ENCODE measurements around the gene TEX11.
A peak's percentile ranks its signal among the peaks of the same experiment; 100 is the strongest.

Gene TEX11

DNA sequence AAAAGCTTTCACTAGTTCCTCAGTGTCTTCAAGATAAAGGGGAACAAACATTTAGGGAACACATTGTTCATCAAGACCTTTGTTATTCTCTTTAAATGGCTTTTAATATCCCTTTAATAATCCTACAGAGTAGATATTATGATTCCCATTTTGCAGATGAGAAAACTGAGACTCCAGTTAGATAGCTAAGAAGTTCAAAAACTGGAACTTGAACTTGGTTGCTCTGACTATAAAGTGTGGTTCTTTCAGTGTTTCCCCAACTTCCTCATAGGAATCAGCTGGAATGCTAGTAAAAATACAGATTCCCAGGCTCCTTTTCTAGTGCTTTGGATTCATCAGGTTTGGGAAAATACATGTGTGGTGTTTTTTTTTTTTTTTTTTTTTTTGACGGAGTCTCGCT, 426.2 kb downstream of the TEX11 start (continued):
- no peak for TF ChIP-seq FEZF1 (tag by site-specific recombination; IDR thresholded peaks at IDR 0.05)
- TF ChIP-seq ZNF558 (tag by site-specific recombination; IDR thresholded peaks at IDR 0.05): no peak
- no peak for TF ChIP-seq ZNF549 (tag by site-specific recombination; IDR thresholded peaks at IDR 0.05)
- TF ChIP-seq ZNF529 (tag by site-specific recombination; IDR thresholded peaks at IDR 0.05; ENCODE audit: insufficient replicate concordance): no peak
- TF ChIP-seq ZFHX2 (tag by site-specific recombination; conservative IDR thresholded peaks at IDR 0.05): no peak
- TF ChIP-seq HIC1 (tag by site-specific recombination; IDR thresholded peaks at IDR 0.05): no peak
- TF ChIP-seq ZFP37 (tag by site-specific recombination; IDR thresholded peaks at IDR 0.05): no peak
- no peak for TF ChIP-seq ZBTB20 (tag by site-specific recombination; IDR thresholded peaks at IDR 0.05)
- no peak for TF ChIP-seq ZNF561 (tag by site-specific recombination; IDR thresholded peaks at IDR 0.05; ENCODE audit: borderline replicate concordance)
- TF ChIP-seq ZNF777 (tag by site-specific recombination; IDR thresholded peaks at IDR 0.05; ENCODE audit: borderline replicate concordance): no peak

DNA sequence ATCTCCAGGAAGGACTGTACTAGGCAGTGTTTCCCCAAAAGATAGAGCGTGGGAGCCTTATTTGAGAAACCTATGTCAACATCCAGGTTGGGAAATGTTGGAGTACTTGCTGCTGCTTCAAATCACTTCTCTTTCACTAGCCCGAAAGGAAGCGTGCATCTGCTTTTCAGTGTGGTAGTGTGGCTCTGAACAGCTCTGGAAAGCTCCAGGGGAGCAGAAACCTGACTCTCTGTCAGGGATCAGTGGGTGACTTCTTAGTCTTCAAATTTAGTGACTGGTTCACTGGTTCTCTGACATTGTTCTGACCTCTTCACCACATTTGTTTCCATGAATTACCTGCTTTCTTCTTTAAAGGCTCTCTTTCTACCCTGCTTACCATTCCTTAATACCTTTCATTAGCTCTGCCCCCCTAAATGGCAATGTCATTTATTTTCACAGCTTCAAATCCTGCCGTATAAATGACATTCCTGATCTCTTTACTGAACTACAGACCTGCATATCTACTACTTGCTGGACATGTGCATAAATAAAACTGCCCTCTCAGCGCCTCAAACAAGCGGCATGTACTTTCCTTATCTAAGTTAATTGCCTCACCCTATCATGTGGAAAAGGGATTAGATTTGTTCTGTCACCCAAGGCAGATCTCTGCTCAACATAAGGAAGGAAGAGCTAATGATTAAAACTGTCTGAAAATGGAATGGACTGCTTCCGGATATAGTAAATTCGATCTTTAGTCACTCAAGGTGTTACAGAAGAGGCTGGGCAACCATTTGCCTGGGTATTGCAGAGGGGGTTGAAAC, 426.8 kb downstream of the TEX11 start:
- H3K27ac ChIP-seq (ENCODE audit: extremely low read depth, low read depth, low read length): no peak overlapping the region
- no peak overlapping the region for H3K4me3 ChIP-seq (ENCODE audit: low read depth, low read length)
- peaks cover 0 to 32% of the 10 kb centered on the region in 2 experiments; a peak in 1 of 3 replicates for H3K36me3 ChIP-seq (ENCODE audit: control insufficient read depth in 2 of 2, insufficient read depth in 1 of 2, low read length in 2 of 2)
- peaks cover 26% of the 10 kb centered on the region for H3K4me1 ChIP-seq (ENCODE audit: control insufficient read depth, insufficient read depth, low read length)
- TF ChIP-seq TCF7L2 (IDR thresholded peaks at IDR 0.05; ENCODE audit: borderline replicate concordance, low read depth, low read length): 0 out of 2 replicates have a peak, but pooled peaks have one; percentile 13
- TF ChIP-seq, protein P1, sequence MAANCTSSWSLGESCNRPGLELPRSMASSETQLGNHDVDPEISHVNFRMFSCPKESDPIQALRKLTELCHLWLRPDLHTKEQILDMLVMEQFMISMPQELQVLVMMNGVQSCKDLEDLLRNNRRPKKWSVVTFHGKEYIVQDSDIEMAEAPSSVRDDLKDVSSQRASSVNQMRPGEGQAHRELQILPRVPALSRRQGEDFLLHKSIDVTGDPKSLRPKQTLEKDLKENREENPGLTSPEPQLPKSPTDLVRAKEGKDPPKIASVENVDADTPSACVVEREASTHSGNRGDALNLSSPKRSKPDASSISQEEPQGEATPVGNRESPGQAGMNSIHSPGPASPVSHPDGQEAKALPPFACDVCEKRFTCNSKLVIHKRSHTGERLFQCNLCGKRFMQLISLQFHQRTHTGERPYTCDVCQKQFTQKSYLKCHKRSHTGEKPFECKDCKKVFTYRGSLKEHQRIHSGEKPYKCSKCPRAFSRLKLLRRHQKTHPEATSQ (tag by site-specific recombination; IDR thresholded peaks at IDR 0.05): no peak
- peak; percentile 46 for TF ChIP-seq GLIS1 (tag by site-specific recombination; IDR thresholded peaks at IDR 0.05)
- H3K9me3 ChIP-seq (ENCODE audit: control insufficient read depth, insufficient read depth, low read depth, low read length): no peaks in the 10 kb centered on the region
- ChIA-PET POLR2A (no interaction called here), CTCF (interaction anchor here (0.6 to 0.8 kb wide), 3 partner anchors 24 to 486 kb away, joined by 3 to 5 read pairs (median 3); no protein-coding TSS in a partner anchor)

DNA sequence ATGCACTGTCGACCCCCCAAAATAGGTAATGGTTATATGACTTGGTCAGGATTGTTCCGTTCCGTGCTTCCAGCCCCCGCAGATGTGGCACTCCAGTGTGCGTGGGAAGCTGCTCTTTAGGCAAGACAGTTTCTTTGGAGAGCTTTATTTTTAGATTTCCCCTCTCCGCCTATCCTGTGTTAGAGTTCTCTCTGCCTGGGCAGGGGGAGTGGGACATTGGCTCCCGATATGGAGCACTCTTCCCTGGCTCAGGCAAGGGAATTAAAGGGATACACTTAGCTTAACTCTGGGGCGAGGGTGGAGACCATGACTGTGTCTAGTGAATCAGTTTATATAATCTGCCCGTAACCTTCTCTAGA, 427.9 kb downstream of the TEX11 start:
- TF ChIP-seq PRDM10 (tag by site-specific recombination; IDR thresholded peaks at IDR 0.05): no peak
- peak; percentile 52; the same call in 1 of the 2 replicates for TF ChIP-seq ZFHX2 (tag by site-specific recombination; conservative IDR thresholded peaks at IDR 0.05)
- POLR2A ChIA-PET: no interaction called here
- Histone ChIP-seq H3K36me3 (ENCODE audit: control insufficient read depth in 2 of 2, insufficient read depth in 1 of 2, low read length in 2 of 2) (peaks cover 0 to 21% of the 10 kb centered on the region in 2 experiments; a peak in 1 of 3 replicates), H3K27ac (ENCODE audit: extremely low read depth, low read depth, low read length) (no peak overlapping the region), H3K9me3 (ENCODE audit: control insufficient read depth, insufficient read depth, low read depth, low read length) (no peaks in the 10 kb centered on the region), H3K4me1 (ENCODE audit: control insufficient read depth, insufficient read depth, low read length) (peaks cover 26% of the 10 kb centered on the region), H3K4me3 (ENCODE audit: low read depth, low read length) (no peak overlapping the region)
- CTCF ChIA-PET: interaction anchor here (0.6 kb wide), 1 partner anchor 485 kb away, joined by 5 read pairs; no protein-coding TSS in a partner anchor
